HG03066 (cell line): ENCODE data around the gene ZNF469.

Experiments
- ATAC-seq: cut with Tn5 transposase; IDR thresholded peaks from one replicate; pipeline ENCODE4 v1.9.1; 2021; ENCODE audit warnings: low read depth; ENCODE audit not compliant: unreplicated experiment

Gene ZNF469

GRCh38 chr16:88376835-88377726 lies 5.7 kb upstream of the ZNF469 start:
- no peak for ATAC-seq

- ATAC-seq, result no peak
Measured at GRCh38 chr16:88377961-88378360, 4.8 kb upstream of the ZNF469 start.

- ATAC-seq, result no peak
Measured at GRCh38 chr16:88378401-88378800, 4.4 kb upstream of the ZNF469 start.

- no peak for ATAC-seq
Measured at GRCh38 chr16:88378836-88379693, 3.7 kb upstream of the ZNF469 start.

GRCh38 chr16:88379694-88380040 lies 3.1 kb upstream of the ZNF469 start:
- ATAC-seq, result no peak

- ATAC-seq, result no peak
Measured at GRCh38 chr16:88380099-88380498, 2.7 kb upstream of the ZNF469 start.

GRCh38 chr16:88380619-88381018 lies 2.1 kb upstream of the ZNF469 start:
- ATAC-seq, result no peak

GRCh38 chr16:88381820-88382451 lies 823 bp upstream of the ZNF469 start:
- ATAC-seq, result no peak

GRCh38 chr16:88383401-88384221 lies 852 bp downstream of the ZNF469 start:
- ATAC-seq, result no peak

- ATAC-seq, result no peak
Measured at GRCh38 chr16:88384222-88385111, 1.7 kb downstream of the ZNF469 start.

GRCh38 chr16:88385112-88385594 lies 2.4 kb downstream of the ZNF469 start:
- ATAC-seq, result no peak

GRCh38 chr16:88385831-88386815 lies 3.4 kb downstream of the ZNF469 start:
- ATAC-seq, result no peak

- ATAC-seq, result no peak
Measured at GRCh38 chr16:88387180-88387765, 4.5 kb downstream of the ZNF469 start.

GRCh38 chr16:88387941-88388627 lies 5.3 kb downstream of the ZNF469 start:
- no peak for ATAC-seq

- no peak for ATAC-seq
Measured at GRCh38 chr16:88389191-88389590, 6.4 kb downstream of the ZNF469 start.

GRCh38 chr16:88389621-88390160 lies 6.9 kb downstream of the ZNF469 start:
- no peak for ATAC-seq

GRCh38 chr16:88390265-88390664 lies 7.5 kb downstream of the ZNF469 start:
- ATAC-seq, result no peak
